Tibial nerve (tissue), 4 donors: Measurements from ENCODE around the gene SLX9.

ENCODE experiments used
- EP300 ChIP-seq, 2 donors: sonication (generic); formaldehyde crosslinking; IDR thresholded peaks; one replicate each; pipeline ENCODE4 v1.6.1; 2017; ENCODE audit warnings: antibody characterized with exemption in 2 of 2, mild to moderate bottlenecking in 1 of 2
- TF ChIP-seq, protein P1 (sequence below), 5 experiments: fragments of 200-600 bp in 3 of 5; fragments of 450-650 bp in 2 of 5; sonication (generic) in 3 of 5; IDR thresholded peaks; one replicate each; pipeline ENCODE4 v1.5.1; 2016 to 2019; ENCODE audit warnings: antibody characterized with exemption in 5 of 5, mild to moderate bottlenecking in 3 of 5, moderate library complexity in 2 of 5

DNA sequence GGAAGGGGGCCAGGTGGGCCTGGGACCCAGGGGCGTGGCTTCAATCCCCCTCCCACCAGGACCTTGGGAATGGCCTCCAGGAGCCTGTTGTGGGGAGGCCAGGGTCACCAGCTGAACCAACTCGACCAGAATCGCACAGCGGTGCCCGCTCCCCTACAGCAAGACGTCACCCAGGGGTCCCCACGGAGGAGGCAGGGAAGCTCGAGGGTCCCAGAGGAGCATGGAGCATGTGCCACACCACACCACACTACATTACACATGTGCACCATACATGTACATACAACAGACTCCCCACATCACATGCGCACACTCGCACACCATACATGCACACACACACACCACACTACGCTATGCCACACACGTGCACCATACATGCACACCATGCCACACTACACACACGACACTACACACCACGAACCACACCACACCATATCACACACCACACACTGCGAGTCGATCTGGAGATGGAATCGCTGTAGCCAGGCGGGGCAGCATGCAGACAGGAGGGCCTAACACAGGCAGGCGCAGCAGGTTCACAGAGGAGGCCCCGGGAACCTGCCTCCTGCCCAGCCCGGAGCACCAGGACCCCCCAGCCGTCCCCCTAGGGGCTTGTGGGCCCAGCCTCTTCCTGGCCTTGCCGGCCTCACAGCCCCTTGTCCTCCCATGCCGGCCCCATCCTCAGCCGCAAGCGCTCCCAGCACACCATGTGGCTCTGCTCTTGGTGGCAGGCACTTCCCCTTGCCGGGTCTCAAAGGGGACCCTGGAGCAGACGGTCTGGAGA is 19.7 kb upstream of the SLX9 start:
- no peak for TF ChIP-seq EP300 (IDR thresholded peaks at IDR 0.05)
- TF ChIP-seq, protein P1, sequence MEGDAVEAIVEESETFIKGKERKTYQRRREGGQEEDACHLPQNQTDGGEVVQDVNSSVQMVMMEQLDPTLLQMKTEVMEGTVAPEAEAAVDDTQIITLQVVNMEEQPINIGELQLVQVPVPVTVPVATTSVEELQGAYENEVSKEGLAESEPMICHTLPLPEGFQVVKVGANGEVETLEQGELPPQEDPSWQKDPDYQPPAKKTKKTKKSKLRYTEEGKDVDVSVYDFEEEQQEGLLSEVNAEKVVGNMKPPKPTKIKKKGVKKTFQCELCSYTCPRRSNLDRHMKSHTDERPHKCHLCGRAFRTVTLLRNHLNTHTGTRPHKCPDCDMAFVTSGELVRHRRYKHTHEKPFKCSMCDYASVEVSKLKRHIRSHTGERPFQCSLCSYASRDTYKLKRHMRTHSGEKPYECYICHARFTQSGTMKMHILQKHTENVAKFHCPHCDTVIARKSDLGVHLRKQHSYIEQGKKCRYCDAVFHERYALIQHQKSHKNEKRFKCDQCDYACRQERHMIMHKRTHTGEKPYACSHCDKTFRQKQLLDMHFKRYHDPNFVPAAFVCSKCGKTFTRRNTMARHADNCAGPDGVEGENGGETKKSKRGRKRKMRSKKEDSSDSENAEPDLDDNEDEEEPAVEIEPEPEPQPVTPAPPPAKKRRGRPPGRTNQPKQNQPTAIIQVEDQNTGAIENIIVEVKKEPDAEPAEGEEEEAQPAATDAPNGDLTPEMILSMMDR (IDR thresholded peaks at IDR 0.05) = no peak
